ENCODE results near the gene NEB. TPM values are rescaled to one million over a fixed set of nuclear protein-coding genes. Genes with fewer than 3 reads are reported as not detected.

The NEB gene
- total and polyA plus RNA-seq, 7 donors, result 796 to 7,790 (median 2,020) TPM

DNA sequence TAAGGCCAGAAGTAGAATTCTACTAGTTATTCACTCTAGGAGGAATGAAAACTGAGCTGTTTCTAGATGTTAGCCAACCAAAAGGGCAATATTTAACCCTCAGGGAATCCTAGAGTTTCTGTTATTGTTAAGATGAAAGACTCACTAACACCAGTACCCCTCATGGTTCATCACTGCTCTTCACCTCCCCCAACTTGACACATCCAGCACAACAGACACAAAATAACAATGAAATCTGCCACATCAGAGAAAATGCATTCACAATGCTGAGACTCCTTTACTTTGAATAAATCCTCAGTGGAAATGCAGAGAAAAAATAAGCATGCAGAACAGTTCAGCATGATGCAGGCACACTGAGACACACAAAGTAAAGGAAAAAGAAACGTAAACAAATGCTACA, 213.3 kb downstream of the NEB start:
- TF ChIP-seq, protein P1, sequence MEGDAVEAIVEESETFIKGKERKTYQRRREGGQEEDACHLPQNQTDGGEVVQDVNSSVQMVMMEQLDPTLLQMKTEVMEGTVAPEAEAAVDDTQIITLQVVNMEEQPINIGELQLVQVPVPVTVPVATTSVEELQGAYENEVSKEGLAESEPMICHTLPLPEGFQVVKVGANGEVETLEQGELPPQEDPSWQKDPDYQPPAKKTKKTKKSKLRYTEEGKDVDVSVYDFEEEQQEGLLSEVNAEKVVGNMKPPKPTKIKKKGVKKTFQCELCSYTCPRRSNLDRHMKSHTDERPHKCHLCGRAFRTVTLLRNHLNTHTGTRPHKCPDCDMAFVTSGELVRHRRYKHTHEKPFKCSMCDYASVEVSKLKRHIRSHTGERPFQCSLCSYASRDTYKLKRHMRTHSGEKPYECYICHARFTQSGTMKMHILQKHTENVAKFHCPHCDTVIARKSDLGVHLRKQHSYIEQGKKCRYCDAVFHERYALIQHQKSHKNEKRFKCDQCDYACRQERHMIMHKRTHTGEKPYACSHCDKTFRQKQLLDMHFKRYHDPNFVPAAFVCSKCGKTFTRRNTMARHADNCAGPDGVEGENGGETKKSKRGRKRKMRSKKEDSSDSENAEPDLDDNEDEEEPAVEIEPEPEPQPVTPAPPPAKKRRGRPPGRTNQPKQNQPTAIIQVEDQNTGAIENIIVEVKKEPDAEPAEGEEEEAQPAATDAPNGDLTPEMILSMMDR (IDR thresholded peaks at IDR 0.05), result no peak
- no peak overlapping the region for H3K27ac ChIP-seq
- H3K4me3 ChIP-seq, result no peak overlapping the region
- H3K36me3 ChIP-seq (ENCODE audit: insufficient read depth in 1 of 2, low read depth in 1 of 2), result peaks cover 11 to 100% of the 10 kb centered on the region in 2 donors
- no peak for ATAC-seq
- intact Hi-C loops (cut with DNase I), result no loop called here
- no peaks in the 10 kb centered on the region for H3K27me3 ChIP-seq (ENCODE audit: insufficient read depth in 3 of 3, low read length in 2 of 3)
- no peak for DNase-seq
- no peaks in the 10 kb centered on the region for H3K4me1 ChIP-seq
- H3K9me3 ChIP-seq, result no peaks in the 10 kb centered on the region
- WGBS, 3 donors, result 76 to 83% (median 77%) methylated on average over 1 of the region's 1 CpG

DNA sequence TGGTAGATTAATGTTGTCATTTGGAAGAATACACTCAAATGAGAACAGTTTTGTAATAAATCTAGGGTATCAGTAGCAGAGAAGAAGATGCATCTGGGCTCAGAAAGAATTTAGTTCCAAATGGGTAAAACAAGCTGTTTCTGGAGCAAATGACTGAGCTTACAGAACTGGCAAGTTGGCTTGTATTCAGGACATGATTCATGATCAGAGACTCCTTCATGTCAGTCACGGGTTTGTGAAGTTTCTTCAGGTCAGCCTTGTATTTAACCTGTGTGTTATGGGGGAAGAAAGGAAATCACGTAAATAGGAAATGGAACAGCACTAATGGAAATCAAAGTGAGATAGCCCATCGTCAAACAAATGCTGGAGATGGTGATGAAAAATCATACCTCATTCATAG, 215.5 kb downstream of the NEB start:
- 63 to 79% (median 69%) methylated on average over 3 of the region's 3 CpGs for WGBS, 3 donors
- intact Hi-C loops (cut with DNase I), result no loop called here
- TF ChIP-seq, protein P1 (IDR thresholded peaks at IDR 0.05), result no peak

DNA sequence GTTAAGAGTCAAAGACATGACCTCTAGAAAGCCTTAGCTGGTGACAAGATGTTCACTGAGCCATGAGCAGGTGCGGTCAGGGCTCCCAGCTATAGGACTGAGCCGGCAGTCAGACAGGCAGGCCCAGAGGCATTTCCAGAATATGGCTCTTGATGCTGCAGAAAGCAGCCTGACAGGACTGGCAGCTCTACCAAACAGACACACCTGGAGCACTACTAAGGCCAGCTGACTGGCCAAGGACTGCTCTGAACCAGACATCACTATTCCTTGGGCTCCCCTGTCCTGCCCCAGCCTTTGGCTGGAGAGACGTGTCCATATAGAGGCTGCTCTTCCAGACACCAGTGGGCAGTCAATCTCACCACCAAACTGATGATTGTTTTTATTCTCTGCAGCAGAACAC, 225.8 kb downstream of the NEB start:
- TF ChIP-seq, protein P1 (IDR thresholded peaks at IDR 0.05), result no peak
- Histone ChIP-seq H3K27me3 (ENCODE audit: insufficient read depth in 3 of 3, low read length in 2 of 3) (no peaks in the 10 kb centered on the region), H3K27ac (peak overlapping the region; percentile 43), H3K4me1 (peaks cover 5% of the 10 kb centered on the region), H3K36me3 (ENCODE audit: insufficient read depth in 1 of 2, low read depth in 1 of 2) (peaks cover 14 to 100% of the 10 kb centered on the region in 2 donors), H3K4me3 (no peak overlapping the region), H3K9me3 (no peaks in the 10 kb centered on the region)
- no peak for DNase-seq
- intact Hi-C loops (cut with DNase I), result no loop called here
- WGBS, 3 donors, result 61 to 71% (median 63%) methylated on average over 3 of the region's 3 CpGs
- ATAC-seq, result peak in 3 of 4 donors; percentile 33 to 36 (median 35)

More for the DNA sequence above, 215.5 kb downstream of the NEB start:
- H3K27me3 ChIP-seq (ENCODE audit: insufficient read depth in 3 of 3, low read length in 2 of 3), result no peaks in the 10 kb centered on the region
- H3K36me3 ChIP-seq (ENCODE audit: insufficient read depth in 1 of 2, low read depth in 1 of 2), result peaks cover 11 to 100% of the 10 kb centered on the region in 2 donors
- no peaks in the 10 kb centered on the region for H3K4me1 ChIP-seq
- no peaks in the 10 kb centered on the region for H3K9me3 ChIP-seq
- H3K27ac ChIP-seq, result peak overlapping the region; percentile 3
- ATAC-seq, result peak in 3 of 4 donors; percentile 31 to 54 (median 44)
- no peak for DNase-seq
- no peak overlapping the region for H3K4me3 ChIP-seq

DNA sequence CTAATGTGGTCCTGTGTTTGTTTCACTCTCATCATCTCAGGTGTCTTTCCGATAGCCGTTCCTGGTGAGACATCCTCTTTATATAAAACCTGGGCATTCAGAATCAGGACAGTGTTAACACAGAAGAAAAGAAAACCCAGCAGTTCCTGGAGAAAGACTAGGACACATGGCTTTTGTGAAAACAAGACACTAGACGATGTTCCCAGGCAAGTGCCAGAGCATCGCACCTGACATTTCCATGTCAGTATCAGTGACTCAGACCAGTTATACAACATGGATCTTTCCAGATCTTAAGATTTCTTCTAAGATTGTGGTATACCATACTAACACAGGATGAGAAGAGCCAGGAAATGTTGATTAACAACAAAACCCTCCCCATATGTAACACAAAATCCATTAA, 228.1 kb downstream of the NEB start:
- WGBS, 3 donors, result 59 to 81% (median 65%) methylated on average over 4 of the region's 4 CpGs
- DNase-seq, result no peak
- peak; percentile 21 to 50 (median 42) for ATAC-seq
- H3K4me3 ChIP-seq, result no peak overlapping the region
- H3K9me3 ChIP-seq, result no peaks in the 10 kb centered on the region
- intact Hi-C loops (cut with DNase I), result no loop called here
- H3K4me1 ChIP-seq, result peaks cover 5% of the 10 kb centered on the region
- H3K36me3 ChIP-seq (ENCODE audit: insufficient read depth in 1 of 2, low read depth in 1 of 2), result peaks cover 8 to 100% of the 10 kb centered on the region in 2 donors
- no peaks in the 10 kb centered on the region for H3K27me3 ChIP-seq (ENCODE audit: insufficient read depth in 3 of 3, low read length in 2 of 3)
- TF ChIP-seq, protein P1 (IDR thresholded peaks at IDR 0.05), result no peak
- peak overlapping the region; percentile 56 for H3K27ac ChIP-seq

DNA sequence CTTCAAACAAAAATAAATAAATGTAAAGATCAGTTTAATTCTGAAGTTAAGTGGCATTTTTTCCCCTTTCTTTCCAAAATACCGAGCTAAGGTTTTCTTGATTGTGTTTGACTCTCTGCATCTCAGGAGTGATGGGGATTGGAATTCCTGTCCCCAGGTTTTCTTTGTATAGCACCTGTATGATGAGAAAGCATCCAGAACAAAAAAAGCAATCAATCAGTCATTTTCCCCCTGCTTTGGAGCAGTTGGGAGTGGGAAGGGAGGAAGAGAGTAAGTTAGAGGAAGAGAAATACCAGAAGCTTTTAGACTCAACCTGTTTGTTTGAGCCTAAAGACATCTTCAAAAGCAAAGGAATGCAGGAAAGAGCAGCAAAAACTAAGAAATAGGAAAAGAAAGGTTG, 236.1 kb downstream of the NEB start:
- H3K27me3 ChIP-seq (ENCODE audit: insufficient read depth in 3 of 3, low read length in 2 of 3), result no peaks in the 10 kb centered on the region
- DNase-seq (no peak), ATAC-seq (no peak)
- H3K4me1 ChIP-seq, result no peaks in the 10 kb centered on the region
- no peaks in the 10 kb centered on the region for H3K9me3 ChIP-seq
- intact Hi-C loops (cut with DNase I), result no loop called here
- TF ChIP-seq, protein P1 (IDR thresholded peaks at IDR 0.05), result no peak
- no peak overlapping the region for H3K27ac ChIP-seq
- H3K36me3 ChIP-seq (ENCODE audit: insufficient read depth in 1 of 2, low read depth in 1 of 2), result peaks cover 0 to 100% of the 10 kb centered on the region in 2 donors
- 84 to 100% (median 87%) methylated on average over 1 of the region's 1 CpG for WGBS, 3 donors
- no peak overlapping the region for H3K4me3 ChIP-seq

Measured in psoas muscle (tissue), 8 donors.